ENCODE results near the gene CASZ1. TPM values are rescaled to one million over a fixed set of nuclear protein-coding genes. Genes with fewer than 3 reads are reported as not detected.

The CASZ1 gene
- total RNA-seq, 2 donors from 2014 or later, result 18.4 to 21.5 TPM

GRCh38 chr1:10644307-10645128 lies 151.9 kb downstream of the CASZ1 start:
- DNase-seq (ENCODE audit: low spot score), result no peak
- intact Hi-C loops (cut with DNase I), result loop anchor here in 1 of 2 donors (10.0 kb wide), 1 partner anchor 1540 kb away; no protein-coding TSS in a partner anchor

GRCh38 chr1:10643607-10644306 lies 152.7 kb downstream of the CASZ1 start:
- DNase-seq (ENCODE audit: low spot score), result no peak
- intact Hi-C loops (cut with DNase I), result loop anchor here in 1 of 2 donors (10.0 kb wide), 1 partner anchor 1541 kb away; no protein-coding TSS in a partner anchor

GRCh38 chr1:10642403-10643080 lies 153.9 kb downstream of the CASZ1 start:
- DNase-seq (ENCODE audit: low spot score), result no peak
- intact Hi-C loops (cut with DNase I), result loop anchor here in 1 of 2 donors (10.0 kb wide), 1 partner anchor 1542 kb away; no protein-coding TSS in a partner anchor

- intact Hi-C loops (cut with DNase I), result loop anchor here in 1 of 2 donors (10.0 kb wide), 1 partner anchor 1543 kb away; no protein-coding TSS in a partner anchor
- no peak for DNase-seq (ENCODE audit: low spot score)
Measured at GRCh38 chr1:10641976-10642375, 154.5 kb downstream of the CASZ1 start.

- no peak for DNase-seq (ENCODE audit: low spot score)
- intact Hi-C loops (cut with DNase I), result loop anchor here in 1 of 2 donors (10.0 kb wide), 1 partner anchor 1544 kb away; no protein-coding TSS in a partner anchor
Measured at GRCh38 chr1:10640843-10641553, 155.4 kb downstream of the CASZ1 start.

GRCh38 chr1:10639775-10640578 lies 156.5 kb downstream of the CASZ1 start:
- DNase-seq (ENCODE audit: low spot score), result no peak
- intact Hi-C loops (cut with DNase I), result loop anchor here in 1 of 2 donors (10.0 kb wide), 1 partner anchor 1545 kb away; no protein-coding TSS in a partner anchor

GRCh38 chr1:10639011-10639774 lies 157.3 kb downstream of the CASZ1 start:
- intact Hi-C loops (cut with DNase I), result no loop called here

GRCh38 chr1:10638559-10639005 lies 157.9 kb downstream of the CASZ1 start:
- intact Hi-C loops (cut with DNase I), result no loop called here
- no peak for DNase-seq (ENCODE audit: low spot score)

More at GRCh38 chr1:10639011-10639774, 157.3 kb downstream of the CASZ1 start:
- no peak for DNase-seq (ENCODE audit: low spot score)

- intact Hi-C loops (cut with DNase I), result no loop called here
- DNase-seq (ENCODE audit: low spot score), result no peak
Measured at GRCh38 chr1:10637834-10638558, 158.4 kb downstream of the CASZ1 start.

- DNase-seq (ENCODE audit: low spot score), result no peak
- intact Hi-C loops (cut with DNase I), result no loop called here
Measured at GRCh38 chr1:10637400-10637799, 159.0 kb downstream of the CASZ1 start.

- DNase-seq (ENCODE audit: low spot score), result no peak
- intact Hi-C loops (cut with DNase I), result no loop called here
Measured at GRCh38 chr1:10635992-10636391, 160.5 kb downstream of the CASZ1 start.

GRCh38 chr1:10635085-10635896 lies 161.2 kb downstream of the CASZ1 start:
- DNase-seq (ENCODE audit: low spot score), result no peak
- intact Hi-C loops (cut with DNase I), result no loop called here

- intact Hi-C loops (cut with DNase I), result loop anchor here in 1 of 2 donors (5.0 kb wide), 1 partner anchor 102 kb away; no protein-coding TSS in a partner anchor
- no peak for DNase-seq (ENCODE audit: low spot score)
Measured at GRCh38 chr1:10634428-10635084, 161.9 kb downstream of the CASZ1 start.

- intact Hi-C loops (cut with DNase I), result loop anchor here in 1 of 2 donors (5.0 kb wide), 1 partner anchor 102 kb away; no protein-coding TSS in a partner anchor
- no peak for DNase-seq (ENCODE audit: low spot score)
Measured at GRCh38 chr1:10634075-10634427, 162.4 kb downstream of the CASZ1 start.

- intact Hi-C loops (cut with DNase I), result loop anchor here (2.0 to 5.0 kb wide), 2 partner anchors 101 to 103 kb away; no protein-coding TSS in a partner anchor
Measured at GRCh38 chr1:10633416-10633815, 163.0 kb downstream of the CASZ1 start.

More at GRCh38 chr1:10633416-10633815, 163.0 kb downstream of the CASZ1 start:
- no peak for DNase-seq (ENCODE audit: low spot score)

Measured in posterior vena cava (tissue), 2 donors.